Muscle of arm (tissue), 14 donors: ENCODE results near the gene FOXD4L3. TPM values are rescaled to one million over a fixed set of nuclear protein-coding genes. Genes with fewer than 3 reads are reported as not detected.
"Not testable (repeated sequence)": the region's sequence is repeated elsewhere in the genome, so short reads cannot be mapped to it uniquely, and the experiment has no call there.

ENCODE experiments used
- DNase-seq: peaks from one replicate; pipeline ENCODE4 v3.0.0-alpha.2; 2013
- long read RNA-seq, 11 donors: transcript quantifications; one replicate each; lab custom pipeline, GENCODE V29; 2026
- polyA plus RNA-seq, 12 donors: library from polyadenylated mRNA; unstranded; fragments of 120-200 nt; gene quantifications; one replicate each; pipeline ENCODE4 v1.2.1, GENCODE V29; 2013; ENCODE audit not compliant: insufficient read length in 12 of 12

The FOXD4L3 gene
- polyA plus RNA-seq = under 1 TPM in 3 of 12 donors, not detected in 9; 0.08 to 0.58 (median 0.37) TPM
- long read RNA-seq, donor 1 = 0 reads
- long read RNA-seq, donor 2 = 0 reads
- long read RNA-seq, donor 3, partial matches to known transcripts = 0 of 2 reads
- long read RNA-seq, donor 3, other reads (novel, unspliced or antisense) = 0 of 2 reads
- long read RNA-seq, donor 4 = 0 reads
- long read RNA-seq, donor 5 = 0 reads
- long read RNA-seq, donor 6 = 0 reads
- long read RNA-seq, donor 7 = 0 reads
- long read RNA-seq, donor 8, partial matches to known transcripts = 0 of 2 reads
- long read RNA-seq, donor 8, other reads (novel, unspliced or antisense) = 0 of 2 reads
- long read RNA-seq, donor 9 = 0 reads
- long read RNA-seq, donor 10, partial matches to known transcripts = 0 of 1 reads
- long read RNA-seq, donor 10, other reads (novel, unspliced or antisense) = 0 of 1 reads
- long read RNA-seq, donor 11 = 0 reads

- DNase-seq = not testable (repeated sequence)
These were observed at the start of gene FOXD4L3 for GRCh38 chr9:68302567-68302966. TSS of gene FOXD4L3 (plus strand) at chr9:68302867. CDS start at chr9:68302952, 85 bp downstream.

GRCh38 chr9:68281041-68281440 lies 21.6 kb upstream of the FOXD4L3 start:
- DNase-seq = not testable (repeated sequence)

- DNase-seq = not testable (repeated sequence)
These were observed 1.1 kb downstream of the FOXD4L3 start for GRCh38 chr9:68303771-68304170.

GRCh38 chr9:68304212-68304611 lies 1.5 kb downstream of the FOXD4L3 start:
- DNase-seq = not testable (repeated sequence)

GRCh38 chr9:68304777-68305176 lies 2.1 kb downstream of the FOXD4L3 start:
- DNase-seq = not testable (repeated sequence)

GRCh38 chr9:68305680-68306285 lies 3.1 kb downstream of the FOXD4L3 start:
- not testable (repeated sequence) for DNase-seq

GRCh38 chr9:68306391-68306964 lies 3.8 kb downstream of the FOXD4L3 start:
- not testable (repeated sequence) for DNase-seq

GRCh38 chr9:68307127-68307526 lies 4.5 kb downstream of the FOXD4L3 start:
- not testable (repeated sequence) for DNase-seq

- not testable (repeated sequence) for DNase-seq
These were observed 5.0 kb downstream of the FOXD4L3 start for GRCh38 chr9:68307654-68308053.

- DNase-seq = not testable (repeated sequence)
These were observed 8.5 kb downstream of the FOXD4L3 start for GRCh38 chr9:68311208-68311607.

GRCh38 chr9:68318209-68318608 lies 15.5 kb downstream of the FOXD4L3 start:
- not testable (repeated sequence) for DNase-seq

GRCh38 chr9:68323749-68324148 lies 21.1 kb downstream of the FOXD4L3 start:
- not testable (repeated sequence) for DNase-seq

- DNase-seq = not testable (repeated sequence)
These were observed 21.9 kb downstream of the FOXD4L3 start for GRCh38 chr9:68324518-68324917.

- not testable (repeated sequence) for DNase-seq
These were observed 26.4 kb downstream of the FOXD4L3 start for GRCh38 chr9:68329106-68329505.

- not testable (repeated sequence) for DNase-seq
These were observed 28.0 kb downstream of the FOXD4L3 start for GRCh38 chr9:68330531-68331173.

- DNase-seq = not testable (repeated sequence)
These were observed 29.5 kb downstream of the FOXD4L3 start for GRCh38 chr9:68332122-68332521.

- DNase-seq = not testable (repeated sequence)
These were observed 33.3 kb downstream of the FOXD4L3 start for GRCh38 chr9:68335935-68336334.

- DNase-seq = not testable (repeated sequence)
These were observed 34.1 kb downstream of the FOXD4L3 start for GRCh38 chr9:68336639-68337339.

GRCh38 chr9:68338000-68338399 lies 35.3 kb downstream of the FOXD4L3 start:
- DNase-seq = not testable (repeated sequence)

- DNase-seq = not testable (repeated sequence)
These were observed 39.8 kb downstream of the FOXD4L3 start for GRCh38 chr9:68342265-68343025.
